Mesenchymal stem cell (in vitro differentiated cells and primary cell): ENCODE measurements around the gene MACROD2.

ENCODE experiments used
- DNase-seq: peaks from one replicate; pipeline ENCODE4 v3.0.0-alpha.2; 2013
- H2AFZ ChIP-seq: one replicate; pipeline ENCODE4 v1.6.1; 2013; ENCODE audit warnings: low read depth, mild to moderate bottlenecking, control low read depth, inconsistent platforms, low read length, moderate library complexity
- H2AK5ac ChIP-seq: 2 replicates; pipeline ENCODE4 v1.6.1; 2013; ENCODE audit warnings: low read length, moderate library complexity, mild to moderate bottlenecking, inconsistent platforms; ENCODE audit not compliant: severe bottlenecking
- H2BK120ac ChIP-seq: one replicate; pipeline ENCODE4 v1.6.1; 2013; ENCODE audit warnings: low read depth, mild to moderate bottlenecking, inconsistent platforms, low read length, moderate library complexity
- H2BK12ac ChIP-seq, 2 experiments: one replicate each; pipeline ENCODE4 v1.6.1; 2013; ENCODE audit warnings: inconsistent platforms in 2 of 2, low read length in 2 of 2, mild to moderate bottlenecking in 2 of 2, moderate library complexity in 2 of 2, control low read depth in 1 of 2
- H2BK15ac ChIP-seq: one replicate; pipeline ENCODE4 v1.6.1; 2013; ENCODE audit warnings: mild to moderate bottlenecking, low read depth, inconsistent platforms; ENCODE audit not compliant: poor library complexity, severe bottlenecking
- H2BK5ac ChIP-seq: 2 replicates; pipeline ENCODE4 v1.6.1; 2013; ENCODE audit warnings: low read depth, mild to moderate bottlenecking, low read length, control low read depth, inconsistent platforms; ENCODE audit not compliant: poor library complexity, severe bottlenecking
- H3K14ac ChIP-seq, 2 experiments: one replicate each; pipeline ENCODE4 v1.6.1; 2013; ENCODE audit warnings: inconsistent platforms in 2 of 2, low read length in 2 of 2, control low read depth in 1 of 2, mild to moderate bottlenecking in 1 of 2, moderate library complexity in 1 of 2
- H3K18ac ChIP-seq, 2 experiments: one replicate each; pipeline ENCODE4 v1.6.1; 2013; ENCODE audit warnings: inconsistent platforms in 2 of 2, low read length in 2 of 2, control low read depth in 1 of 2, low read depth in 1 of 2, mild to moderate bottlenecking in 1 of 2
- H3K23ac ChIP-seq, 2 experiments: one replicate each; pipeline ENCODE4 v1.6.1; 2013; ENCODE audit warnings: inconsistent platforms in 2 of 2, low read length in 2 of 2, mild to moderate bottlenecking in 2 of 2, moderate library complexity in 2 of 2, control low read depth in 1 of 2
- H3K27ac ChIP-seq: 2 replicates; pipeline ENCODE4 v1.5.1; 2013; ENCODE audit warnings: mild to moderate bottlenecking, moderate library complexity, low read length, control low read depth, inconsistent platforms; ENCODE audit not compliant: poor library complexity, severe bottlenecking
- H3K27me3 ChIP-seq, 2 experiments: 2 replicates each; pipeline versions ENCODE4 v1.6.1 to v1.7.0; 2013; ENCODE audit warnings: low read length in 2 of 2, mild to moderate bottlenecking in 2 of 2, moderate library complexity in 2 of 2, control low read depth in 1 of 2, inconsistent platforms in 1 of 2; ENCODE audit not compliant: control insufficient read depth in 1 of 2, insufficient read depth in 1 of 2
- H3K36me3 ChIP-seq, 2 experiments: 2 replicates each; pipeline versions ENCODE4 v1.6.1 to v1.7.0; 2013; ENCODE audit warnings: low read length in 2 of 2, control low read depth in 1 of 2, inconsistent platforms in 1 of 2, low read depth in 1 of 2, mild to moderate bottlenecking in 1 of 2; ENCODE audit not compliant: insufficient read depth in 2 of 2, control insufficient read depth in 1 of 2
- H3K4ac ChIP-seq, 2 experiments: one replicate each; pipeline ENCODE4 v1.6.1; 2013; ENCODE audit warnings: inconsistent platforms in 2 of 2, low read length in 2 of 2, mild to moderate bottlenecking in 2 of 2, moderate library complexity in 2 of 2, control low read depth in 1 of 2, low read depth in 1 of 2
- H3K4me1 ChIP-seq: 2 replicates; pipeline ENCODE4 v1.6.1; 2013; ENCODE audit warnings: low read depth, low read length, control low read depth; ENCODE audit not compliant: control insufficient read depth, insufficient read depth
- H3K4me2 ChIP-seq: 2 replicates; pipeline ENCODE4 v1.6.1; 2013; ENCODE audit warnings: low read length, mild to moderate bottlenecking, inconsistent platforms; ENCODE audit not compliant: poor library complexity, severe bottlenecking
- H3K4me3 ChIP-seq, 2 experiments: 2 replicates each; pipeline versions ENCODE4 v1.5.1 to v1.7.0; 2013; ENCODE audit warnings: low read length in 2 of 2, mild to moderate bottlenecking in 2 of 2, control low read depth in 1 of 2, low read depth in 1 of 2; ENCODE audit not compliant: insufficient read depth in 1 of 2
- H3K79me1 ChIP-seq: replicated peaks from 2 replicates; pipeline ENCODE4 v1.6.1; 2013; ENCODE audit warnings: mild to moderate bottlenecking, control low read depth, low read length, inconsistent platforms; ENCODE audit not compliant: poor library complexity, severe bottlenecking
- H3K9ac ChIP-seq: 2 replicates; pipeline ENCODE4 v1.7.0; 2013; ENCODE audit warnings: mild to moderate bottlenecking, low read length, moderate library complexity
- H3K9me3 ChIP-seq: 2 replicates; pipeline ENCODE4 v1.7.0; 2013; ENCODE audit warnings: mild to moderate bottlenecking, low read length; ENCODE audit not compliant: control insufficient read depth
- H4K8ac ChIP-seq: one replicate; pipeline ENCODE4 v1.6.1; 2013; ENCODE audit warnings: inconsistent platforms, mild to moderate bottlenecking, low read length, moderate library complexity
- H4K91ac ChIP-seq: one replicate; pipeline ENCODE4 v1.6.1; 2013; ENCODE audit warnings: mild to moderate bottlenecking, low read length, inconsistent platforms
- WGBS: methylation state at CpG from one replicate; pipeline ENCODE4 v1.1.7; 2013; ENCODE audit warnings: mixed read lengths; 5-methylcytosine and 5-hydroxymethylcytosine counted together

Gene MACROD2

GRCh38 chr20:14657266-14658005, 662.1 kb downstream of the MACROD2 start:
- no peak overlapping the region for H4K8ac ChIP-seq
- no peaks in the 10 kb centered on the region for H3K9me3 ChIP-seq
- no peak overlapping the region for H2AFZ ChIP-seq
- no peaks in the 10 kb centered on the region for H3K4me1 ChIP-seq
- H2BK12ac ChIP-seq, result no peak overlapping the region
- H2BK120ac ChIP-seq, result no peak overlapping the region
- no peak overlapping the region for H3K4me2 ChIP-seq
- DNase-seq, result no peak
- no peak overlapping the region for H3K14ac ChIP-seq
- H2BK15ac ChIP-seq, result no peak overlapping the region
- no peak overlapping the region for H3K4me3 ChIP-seq
- 100% methylated on average over 1 of the region's 4 CpGs for WGBS
- H2BK5ac ChIP-seq, result no peak overlapping the region
- no peak overlapping the region for H3K4ac ChIP-seq
- no peaks in the 10 kb centered on the region for H3K27me3 ChIP-seq
- no peak overlapping the region for H3K23ac ChIP-seq
- H3K36me3 ChIP-seq, result no peaks in the 10 kb centered on the region
- no peak overlapping the region for H3K18ac ChIP-seq
- no peak overlapping the region for H3K9ac ChIP-seq
- H2AK5ac ChIP-seq, result no peak overlapping the region
- no peak overlapping the region for H4K91ac ChIP-seq
- no peak overlapping the region for H3K27ac ChIP-seq
- H3K79me1 ChIP-seq, result no peaks in the 10 kb centered on the region

GRCh38 chr20:14664101-14664500, 668.8 kb downstream of the MACROD2 start:
- WGBS, result 67% methylated on average over 3 of the region's 3 CpGs
- H3K18ac ChIP-seq, result no peak overlapping the region

GRCh38 chr20:14666696-14667095, 671.4 kb downstream of the MACROD2 start:
- H4K91ac ChIP-seq, result no peak overlapping the region
- no peaks in the 10 kb centered on the region for H3K9me3 ChIP-seq
- no peaks in the 10 kb centered on the region for H3K79me1 ChIP-seq
- WGBS, result 89% methylated on average over 1 of the region's 1 CpG
- H3K27me3 ChIP-seq, result no peaks in the 10 kb centered on the region
- no peak overlapping the region for H2BK15ac ChIP-seq
- H4K8ac ChIP-seq, result no peak overlapping the region
- H3K36me3 ChIP-seq, result no peaks in the 10 kb centered on the region
- no peak overlapping the region for H2BK5ac ChIP-seq
- no peak overlapping the region for H2BK120ac ChIP-seq
- no peak overlapping the region for H2AFZ ChIP-seq
- H3K23ac ChIP-seq, result no peak overlapping the region
- no peak overlapping the region for H3K18ac ChIP-seq
- no peak overlapping the region for H2AK5ac ChIP-seq
- no peak overlapping the region for H3K4ac ChIP-seq
- no peak overlapping the region for H3K27ac ChIP-seq
- H3K9ac ChIP-seq, result no peak overlapping the region
- no peak overlapping the region for H3K14ac ChIP-seq
- H3K4me2 ChIP-seq, result no peak overlapping the region
- H3K4me1 ChIP-seq, result no peaks in the 10 kb centered on the region
- no peak overlapping the region for H2BK12ac ChIP-seq
- no peak for DNase-seq
- H3K4me3 ChIP-seq, result no peak overlapping the region

More at GRCh38 chr20:14664101-14664500, 668.8 kb downstream of the MACROD2 start:
- Histone ChIP-seq H2BK15ac (no peak overlapping the region), H2BK12ac (no peak overlapping the region), H2BK5ac (no peak overlapping the region), H4K8ac (no peak overlapping the region), H2BK120ac (no peak overlapping the region), H3K36me3 (no peaks in the 10 kb centered on the region), H2AFZ (no peak overlapping the region), H3K4me2 (no peak overlapping the region), H3K4me1 (no peaks in the 10 kb centered on the region), H3K14ac (no peak overlapping the region), H3K79me1 (no peaks in the 10 kb centered on the region), H3K9me3 (no peaks in the 10 kb centered on the region), H4K91ac (no peak overlapping the region), H3K27ac (no peak overlapping the region), H3K4me3 (no peak overlapping the region), H3K23ac (no peak overlapping the region), H3K4ac (no peak overlapping the region), H2AK5ac (no peak overlapping the region), H3K27me3 (no peaks in the 10 kb centered on the region), H3K9ac (no peak overlapping the region)
- DNase-seq, result no peak

GRCh38 chr20:14667226-14667625, 671.9 kb downstream of the MACROD2 start:
- Histone ChIP-seq H2AK5ac (no peak overlapping the region), H3K79me1 (no peaks in the 10 kb centered on the region), H2BK120ac (no peak overlapping the region), H3K9me3 (no peaks in the 10 kb centered on the region), H3K23ac (no peak overlapping the region), H3K4me3 (no peak overlapping the region), H2AFZ (no peak overlapping the region), H3K4me1 (no peaks in the 10 kb centered on the region), H3K27ac (no peak overlapping the region), H3K18ac (no peak overlapping the region), H2BK12ac (no peak overlapping the region), H3K36me3 (no peaks in the 10 kb centered on the region), H3K4ac (no peak overlapping the region), H3K4me2 (no peak overlapping the region), H4K8ac (no peak overlapping the region), H2BK5ac (no peak overlapping the region), H3K14ac (no peak overlapping the region), H3K27me3 (no peaks in the 10 kb centered on the region), H3K9ac (no peak overlapping the region), H4K91ac (no peak overlapping the region), H2BK15ac (no peak overlapping the region)
- no peak for DNase-seq
- no CpG with 5 or more reads among the region's 2 CpGs for WGBS
